Fibroblast of villous mesenchyme (primary cell): ENCODE measurements around the gene ANKRD16. TPM values are rescaled to one million over a fixed set of nuclear protein-coding genes. Genes with fewer than 3 reads are reported as not detected.
"Not testable (repeated sequence)": the region's sequence is repeated elsewhere in the genome, so short reads cannot be mapped to it uniquely, and the experiment has no call there.

Experiments used
- DNase-seq: peaks from one replicate; pipeline ENCODE4 v3.0.0-alpha.2; 2010; ENCODE audit warnings: low read depth
- H3K4me3 ChIP-seq: 2 replicates; pipeline ENCODE4 v1.5.1; 2011; ENCODE audit warnings: low read depth, mild to moderate bottlenecking, low read length
- CTCF ChIP-seq: IDR thresholded peaks from 2 replicates; pipeline ENCODE4 v1.5.1; 2012; ENCODE audit warnings: low read depth, mild to moderate bottlenecking, low read length; ENCODE audit not compliant: insufficient read depth
- total RNA-seq: library from RNA; depleted of rRNA; stranded (reverse); fragments of >200 nt; gene quantifications from 2 replicates; pipeline ENCODE4 v1.2.3, GENCODE V29; 2012

The ANKRD16 gene
- total RNA-seq, 1 donor: 4.7 TPM

GRCh38 chr10:5869156-5869555 lies 20.5 kb downstream of the ANKRD16 start:
- DNase-seq: no peak
- no peak for TF ChIP-seq CTCF
- no peak overlapping the region for H3K4me3 ChIP-seq

GRCh38 chr10:5868383-5868782 lies 21.3 kb downstream of the ANKRD16 start:
- DNase-seq, H3K4me3 ChIP-seq: not testable (repeated sequence)

GRCh38 chr10:5867091-5867615 lies 22.5 kb downstream of the ANKRD16 start:
- not testable (repeated sequence) for H3K4me3 ChIP-seq, DNase-seq

GRCh38 chr10:5866451-5867081 lies 23.1 kb downstream of the ANKRD16 start:
- not testable (repeated sequence) for DNase-seq, H3K4me3 ChIP-seq

GRCh38 chr10:5862981-5863685 lies 26.6 kb downstream of the ANKRD16 start:
- DNase-seq, H3K4me3 ChIP-seq: not testable (repeated sequence)

- no peak for DNase-seq
- TF ChIP-seq CTCF: no peak
- no peak overlapping the region for H3K4me3 ChIP-seq
Measured at GRCh38 chr10:5862360-5862961, 27.2 kb downstream of the ANKRD16 start.

GRCh38 chr10:5860066-5860465 lies 29.6 kb downstream of the ANKRD16 start:
- no peak overlapping the region for H3K4me3 ChIP-seq
- TF ChIP-seq CTCF: no peak
- no peak for DNase-seq

- no peak for TF ChIP-seq CTCF
- no peak overlapping the region for H3K4me3 ChIP-seq
- DNase-seq: no peak
Measured at GRCh38 chr10:5858811-5859210, 30.9 kb downstream of the ANKRD16 start.

GRCh38 chr10:5856701-5857004 lies 33.0 kb downstream of the ANKRD16 start:
- no peak for DNase-seq
- H3K4me3 ChIP-seq: no peak overlapping the region
- no peak for TF ChIP-seq CTCF
